ENCODE results near the gene MVD. TPM values are rescaled to one million over a fixed set of nuclear protein-coding genes. Genes with fewer than 3 reads are reported as not detected.

MVD gene
- total and polyA plus RNA-seq, 10 of the 15 experiments (the other 5 are each of a cell fraction or from before 2014, with no cell fraction given): 5.0 to 147 (median 65.0) TPM

- Histone ChIP-seq H3K27ac (ENCODE audit: control insufficient read depth, insufficient read depth) (no peak overlapping the region), H3K4me1 (ENCODE audit: control insufficient read depth, insufficient read depth, low read length) (no peaks in the 10 kb centered on the region), H3K4me3 (no peak overlapping the region), H3K79me2 (ENCODE audit: control insufficient read depth, insufficient read depth, low read length) (no peaks in the 10 kb centered on the region), H3K9me3 (replicated peaks; ENCODE audit: control insufficient read depth, insufficient read depth, low read length) (no peaks in the 10 kb centered on the region), H3K4me2 (ENCODE audit: control insufficient read depth, insufficient read depth) (no peak overlapping the region), H3K9ac (ENCODE audit: control insufficient read depth, insufficient read depth, low read length) (no peak overlapping the region), H4K20me1 (ENCODE audit: control insufficient read depth, insufficient read depth) (no peaks in the 10 kb centered on the region), H3K36me3 (ENCODE audit: control insufficient read depth in 2 of 2, insufficient read depth in 2 of 2, low read length in 1 of 2) (peaks cover 13 to 51% of the 10 kb centered on the region in 2 experiments; a peak in 3 of 4 replicates), H3K27me3 (replicated peaks in 1 of 2; ENCODE audit: control insufficient read depth in 2 of 2, insufficient read depth in 2 of 2, low read length in 1 of 2) (no peaks in the 10 kb centered on the region), H2AFZ (ENCODE audit: control insufficient read depth, low read depth, low read length) (no peak overlapping the region)
- ChIA-PET RAD21 (ENCODE audit: unreplicated experiment) (no interaction called here), SMC1A (ENCODE audit: uncharacterized antibody, unreplicated experiment) (no interaction called here), POLR2A (no interaction called here), CTCF (interaction anchor here (0.6 kb wide), 1 partner anchor 40 kb away, joined by 3 read pairs; no protein-coding TSS in a partner anchor)
- intact Hi-C loops (cut with micrococcal nuclease; ENCODE audit: unreplicated experiment) (no loop called here), in situ Hi-C loops (cut with MboI) (loop anchor here (5.0 kb wide), 1 partner anchor 53 kb away; the partner anchor contains the start of gene ZC3H18)
- BruUV-seq (replicated peaks): no TSS peak
- TF ChIP-seq HDAC2 (IDR thresholded peaks at IDR 0.05) (no peak), USF2 (IDR thresholded peaks at IDR 0.05; ENCODE audit: borderline replicate concordance, low read depth, low read length) (no peak), RUNX3 (IDR thresholded peaks at IDR 0.05; ENCODE audit: low read length) (0 out of 2 replicates have a peak, but pooled peaks have one; percentile 27), GABPA (IDR thresholded peaks at IDR 0.05; ENCODE audit: low read depth) (no peak), ZNF274 (IDR thresholded peaks at IDR 0.05; ENCODE audit: insufficient read depth, insufficient read length) (no peak), ZBTB4 (CRISPR knock-in tag; IDR thresholded peaks at IDR 0.05) (no peak)
- DNase-seq (ENCODE audit: low read depth, low spot score): no peak
- ATAC-seq: no peak; the same call in 2 of the 3 replicates
- 77% methylated on average over 17 of the region's 17 CpGs for WGBS (ENCODE audit: insufficient coverage, insufficient replicate concordance, low lambda C conversion rate, missing lambda C conversion rate)
- FAIRE-seq: no peak
Measured at GRCh38 chr16:88624977-88625576, 37.8 kb downstream of the MVD start.

Data from GM12878 (cell line).